Gastroesophageal sphincter (tissue), 4 donors: ENCODE measurements around the gene RASSF7. TPM values are rescaled to one million over a fixed set of nuclear protein-coding genes. Genes with fewer than 3 reads are reported as not detected.

ENCODE experiments used
- ATAC-seq: fragments of 150-250 bp; one replicate; pipeline ENCODE4 v1.9.1; 2016; ENCODE audit warnings: mild to moderate bottlenecking, moderate library complexity
- H3K27ac ChIP-seq, 4 donors: fragments of 200-600 bp; sonication (generic) in 3 of 4; 1 replicate in 3 of 4; 2 replicates in 1 of 4; pipeline ENCODE4 v1.5.1; 2016 to 2019
- H3K27me3 ChIP-seq: fragments of 200-600 bp; sonication (generic); one replicate; pipeline ENCODE4 v1.5.1; 2019
- H3K36me3 ChIP-seq, 2 donors: fragments of 200-600 bp; sonication (generic); one replicate each; pipeline ENCODE4 v1.5.1; 2019; ENCODE audit warnings: control low read depth in 1 of 2
- H3K4me1 ChIP-seq, 3 donors: fragments of 200-600 bp; sonication (generic); 1 replicate in 2 of 3; 2 replicates in 1 of 3; pipeline ENCODE4 v1.5.1; 2016 to 2019; ENCODE audit warnings: control low read depth in 2 of 3
- H3K4me3 ChIP-seq, 2 donors: fragments of 200-600 bp; sonication (generic); one replicate each; pipeline ENCODE4 v1.5.1; 2019; ENCODE audit warnings: mild to moderate bottlenecking in 1 of 2, moderate library complexity in 1 of 2
- H3K9me3 ChIP-seq, 3 donors: fragments of 200-600 bp; sonication (generic); one replicate each; pipeline ENCODE4 v1.5.1; 2017 to 2019; ENCODE audit warnings: control low read depth in 2 of 3
- EP300 ChIP-seq: sonication (generic); formaldehyde crosslinking; IDR thresholded peaks from one replicate; pipeline ENCODE4 v1.6.1; 2017; ENCODE audit warnings: antibody characterized with exemption, mild to moderate bottlenecking
- POLR2A ChIP-seq, 2 donors: fragments of 450-650 bp; IDR thresholded peaks; one replicate each; pipeline ENCODE4 v1.6.1; 2017; ENCODE audit warnings: antibody characterized with exemption in 2 of 2, mild to moderate bottlenecking in 2 of 2, moderate library complexity in 1 of 2
- POLR2AphosphoS5 ChIP-seq: sonication (generic); formaldehyde crosslinking; IDR thresholded peaks from one replicate; pipeline ENCODE4 v1.6.1; 2017; ENCODE audit warnings: antibody characterized with exemption
- WGBS, 2 donors: methylation state at CpG; one replicate each; pipeline ENCODE4 v1.1.5; 2018; ENCODE audit warnings: low coverage in 1 of 2; 5-methylcytosine and 5-hydroxymethylcytosine counted together
- total RNA-seq, 4 donors: library from RNA; depleted of rRNA; stranded (reverse); fragments of >200 nt; gene quantifications; one replicate each; pipeline ENCODE4 v1.1.0, GENCODE V29; 2016
- TF ChIP-seq, protein P1 (sequence below), 4 experiments: fragments of 200-600 bp in 2 of 4; fragments of 450-650 bp in 2 of 4; sonication (generic) in 1 of 4; IDR thresholded peaks; one replicate each; pipeline ENCODE4 v1.5.1; 2017 to 2019; ENCODE audit warnings: antibody characterized with exemption in 4 of 4, mild to moderate bottlenecking in 2 of 4, moderate library complexity in 2 of 4

The RASSF7 gene
- total RNA-seq, 4 donors from 2014 or later = 3.4 to 12.5 (median 8.6) TPM

DNA sequence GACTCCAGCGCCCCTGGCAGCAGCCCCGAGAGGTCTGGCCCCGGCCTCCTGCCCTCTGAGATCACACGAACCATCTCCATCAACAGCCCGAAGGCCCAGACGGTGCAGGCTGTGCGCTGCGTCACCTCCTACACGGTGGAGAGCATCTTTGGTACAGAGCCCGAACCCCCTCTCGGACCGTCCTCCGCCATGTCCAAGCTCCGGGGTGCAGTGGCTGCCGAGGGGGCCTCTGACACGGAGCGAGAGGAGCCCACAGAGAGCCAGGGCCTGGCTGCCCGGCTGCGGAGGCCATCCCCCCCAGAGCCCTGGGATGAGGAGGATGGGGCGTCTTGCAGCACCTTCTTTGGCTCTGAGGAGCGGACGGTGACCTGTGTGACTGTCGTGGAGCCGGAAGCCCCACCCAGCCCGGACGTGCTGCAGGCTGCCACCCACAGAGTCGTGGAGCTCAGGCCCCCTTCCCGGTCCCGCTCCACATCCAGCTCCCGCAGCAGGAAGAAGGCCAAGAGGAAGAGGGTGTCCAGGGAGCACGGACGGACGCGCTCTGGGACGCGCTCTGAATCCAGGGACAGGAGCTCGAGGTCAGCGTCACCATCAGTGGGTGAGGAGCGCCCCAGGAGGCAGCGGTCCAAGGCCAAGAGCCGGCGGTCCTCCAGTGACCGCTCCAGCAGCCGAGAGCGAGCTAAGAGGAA lies 47.3 kb downstream of the RASSF7 start:
- peaks cover 0 to 23% (median 4%) of the 10 kb centered on the region in 3 donors for H3K4me1 ChIP-seq
- peaks cover 0 to 100% of the 10 kb centered on the region in 2 donors for H3K36me3 ChIP-seq
- TF ChIP-seq POLR2AphosphoS5 (no peak), POLR2A (IDR thresholded peaks at IDR 0.05) (no peak), EP300 (no peak)
- TF ChIP-seq, protein P1, sequence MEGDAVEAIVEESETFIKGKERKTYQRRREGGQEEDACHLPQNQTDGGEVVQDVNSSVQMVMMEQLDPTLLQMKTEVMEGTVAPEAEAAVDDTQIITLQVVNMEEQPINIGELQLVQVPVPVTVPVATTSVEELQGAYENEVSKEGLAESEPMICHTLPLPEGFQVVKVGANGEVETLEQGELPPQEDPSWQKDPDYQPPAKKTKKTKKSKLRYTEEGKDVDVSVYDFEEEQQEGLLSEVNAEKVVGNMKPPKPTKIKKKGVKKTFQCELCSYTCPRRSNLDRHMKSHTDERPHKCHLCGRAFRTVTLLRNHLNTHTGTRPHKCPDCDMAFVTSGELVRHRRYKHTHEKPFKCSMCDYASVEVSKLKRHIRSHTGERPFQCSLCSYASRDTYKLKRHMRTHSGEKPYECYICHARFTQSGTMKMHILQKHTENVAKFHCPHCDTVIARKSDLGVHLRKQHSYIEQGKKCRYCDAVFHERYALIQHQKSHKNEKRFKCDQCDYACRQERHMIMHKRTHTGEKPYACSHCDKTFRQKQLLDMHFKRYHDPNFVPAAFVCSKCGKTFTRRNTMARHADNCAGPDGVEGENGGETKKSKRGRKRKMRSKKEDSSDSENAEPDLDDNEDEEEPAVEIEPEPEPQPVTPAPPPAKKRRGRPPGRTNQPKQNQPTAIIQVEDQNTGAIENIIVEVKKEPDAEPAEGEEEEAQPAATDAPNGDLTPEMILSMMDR (IDR thresholded peaks at IDR 0.05) = no peak
- no peaks in the 10 kb centered on the region for H3K9me3 ChIP-seq
- H3K27ac ChIP-seq = no peak overlapping the region
- ATAC-seq = no peak
- no peak overlapping the region for H3K4me3 ChIP-seq
- H3K27me3 ChIP-seq = no peaks in the 10 kb centered on the region
- WGBS, 2 donors = 86 to 88% methylated on average over 11 to 14 of the region's 45 CpGs

DNA sequence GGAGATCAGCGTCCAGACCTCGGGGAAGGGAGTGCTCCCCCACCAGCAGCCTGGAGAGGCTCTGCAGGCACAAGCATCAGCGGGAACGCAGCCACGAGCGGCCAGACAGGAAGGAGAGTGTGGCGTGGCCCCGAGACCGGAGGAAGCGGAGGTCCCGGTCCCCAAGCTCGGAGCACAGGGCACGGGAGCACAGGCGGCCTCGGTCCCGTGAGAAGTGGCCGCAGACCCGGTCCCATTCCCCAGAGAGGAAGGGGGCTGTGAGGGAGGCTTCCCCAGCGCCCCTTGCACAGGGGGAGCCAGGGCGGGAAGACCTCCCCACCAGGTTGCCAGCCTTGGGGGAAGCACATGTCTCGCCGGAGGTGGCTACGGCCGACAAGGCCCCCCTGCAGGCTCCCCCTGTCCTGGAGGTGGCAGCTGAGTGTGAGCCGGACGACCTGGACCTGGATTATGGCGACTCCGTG lies 48.1 kb downstream of the RASSF7 start:
- ATAC-seq = no peak

DNA sequence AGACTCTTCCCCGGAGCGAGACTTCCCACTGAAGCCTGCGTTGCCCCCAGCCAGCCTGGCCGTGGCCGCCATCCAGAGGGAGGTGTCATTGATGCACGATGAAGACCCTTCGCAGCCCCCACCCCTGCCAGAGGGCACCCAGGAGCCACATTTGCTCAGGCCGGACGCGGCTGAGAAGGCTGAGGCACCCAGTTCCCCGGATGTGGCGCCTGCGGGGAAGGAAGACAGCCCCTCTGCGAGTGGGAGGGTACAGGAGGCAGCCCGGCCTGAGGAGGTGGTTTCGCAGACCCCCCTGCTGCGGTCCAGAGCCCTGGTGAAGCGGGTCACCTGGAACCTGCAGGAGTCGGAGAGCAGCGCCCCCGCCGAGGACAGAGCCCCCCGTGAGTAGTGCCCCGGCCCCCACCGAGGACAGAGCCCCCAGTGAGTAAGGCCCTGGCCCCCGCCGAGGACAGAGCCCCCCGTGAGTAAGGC lies 48.6 kb downstream of the RASSF7 start:
- Histone ChIP-seq H3K36me3 (peaks cover 0 to 99% of the 10 kb centered on the region in 2 donors), H3K27ac (no peak overlapping the region), H3K4me1 (peaks cover 0 to 36% (median 13%) of the 10 kb centered on the region in 3 donors), H3K9me3 (no peaks in the 10 kb centered on the region), H3K27me3 (no peaks in the 10 kb centered on the region), H3K4me3 (no peak overlapping the region)
- TF ChIP-seq POLR2A (IDR thresholded peaks at IDR 0.05) = no peak
- TF ChIP-seq EP300 = no peak
- TF ChIP-seq, protein P1 (IDR thresholded peaks at IDR 0.05) = no peak
- TF ChIP-seq POLR2AphosphoS5 = no peak
- ATAC-seq = no peak
- WGBS, 2 donors = no CpG with 5 or more reads among the region's 28 CpGs

More for the DNA sequence above, 48.1 kb downstream of the RASSF7 start:
- WGBS, 2 donors = no CpG with 5 or more reads among the region's 28 CpGs
- Histone ChIP-seq H3K9me3 (no peaks in the 10 kb centered on the region), H3K4me3 (no peak overlapping the region), H3K27me3 (no peaks in the 10 kb centered on the region), H3K27ac (no peak overlapping the region), H3K36me3 (peaks cover 0 to 99% of the 10 kb centered on the region in 2 donors), H3K4me1 (peaks cover 0 to 30% (median 7%) of the 10 kb centered on the region in 3 donors)
- TF ChIP-seq, protein P1 (IDR thresholded peaks at IDR 0.05) = no peak
- TF ChIP-seq EP300 (no peak), POLR2AphosphoS5 (no peak), POLR2A (IDR thresholded peaks at IDR 0.05) (no peak)

DNA sequence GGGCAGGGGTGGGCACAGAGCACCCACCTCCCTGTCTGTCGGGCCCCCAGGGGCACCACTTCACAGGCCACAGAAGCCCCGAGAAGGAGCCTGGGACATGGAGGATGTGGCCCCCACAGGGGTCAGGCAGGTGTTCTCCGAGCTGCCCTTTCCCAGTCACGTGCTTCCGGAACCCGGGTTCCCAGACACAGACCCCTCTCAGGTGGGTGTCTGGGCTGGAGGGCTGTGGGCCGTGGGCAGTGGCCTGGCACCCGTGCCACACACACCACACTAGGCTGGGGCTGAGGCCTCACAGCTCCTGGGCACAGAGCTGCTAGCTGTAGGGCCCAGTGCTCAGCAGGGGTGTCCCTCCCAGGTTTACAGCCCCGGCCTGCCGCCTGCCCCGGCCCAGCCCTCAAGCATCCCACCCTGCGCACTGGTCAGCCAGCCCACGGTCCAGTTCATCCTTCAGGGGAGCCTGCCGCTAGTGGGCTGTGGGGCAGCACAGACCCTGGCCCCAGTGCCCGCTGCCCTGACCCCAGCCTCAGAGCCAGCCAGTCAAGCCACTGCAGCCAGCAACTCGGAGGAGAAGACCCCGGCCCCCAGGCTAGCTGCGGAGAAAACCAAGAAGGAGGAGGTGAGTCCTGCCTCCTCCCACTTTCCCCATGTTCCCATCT lies 49.5 kb downstream of the RASSF7 start:
- ATAC-seq = no peak
- no peak overlapping the region for H3K4me3 ChIP-seq
- no peaks in the 10 kb centered on the region for H3K9me3 ChIP-seq
- no peak overlapping the region for H3K27ac ChIP-seq
- H3K27me3 ChIP-seq = no peaks in the 10 kb centered on the region
- TF ChIP-seq POLR2A (IDR thresholded peaks at IDR 0.05) = no peak
- TF ChIP-seq, protein P1 (IDR thresholded peaks at IDR 0.05) = no peak
- TF ChIP-seq EP300 = no peak
- no peak for TF ChIP-seq POLR2AphosphoS5
- H3K36me3 ChIP-seq = peaks cover 0 to 90% of the 10 kb centered on the region in 2 donors
- H3K4me1 ChIP-seq = peaks cover 0 to 45% (median 22%) of the 10 kb centered on the region in 3 donors
- 80% methylated on average over 2 of the region's 18 CpGs; no CpG with 5 or more reads in 1 of the 2 donors for WGBS, 2 donors
